LNCAP (cell line): ENCODE results near the gene NREP.

Source experiments
- TF ChIP-seq, protein P1 (sequence below): fragments of 450-650 bp; IDR thresholded peaks from 2 replicates; pipeline ENCODE4 v1.5.1; 2017; ENCODE audit warnings: mild to moderate bottlenecking

Gene NREP, protein sequence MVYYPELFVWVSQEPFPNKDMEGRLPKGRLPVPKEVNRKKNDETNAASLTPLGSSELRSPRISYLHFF

DNA sequence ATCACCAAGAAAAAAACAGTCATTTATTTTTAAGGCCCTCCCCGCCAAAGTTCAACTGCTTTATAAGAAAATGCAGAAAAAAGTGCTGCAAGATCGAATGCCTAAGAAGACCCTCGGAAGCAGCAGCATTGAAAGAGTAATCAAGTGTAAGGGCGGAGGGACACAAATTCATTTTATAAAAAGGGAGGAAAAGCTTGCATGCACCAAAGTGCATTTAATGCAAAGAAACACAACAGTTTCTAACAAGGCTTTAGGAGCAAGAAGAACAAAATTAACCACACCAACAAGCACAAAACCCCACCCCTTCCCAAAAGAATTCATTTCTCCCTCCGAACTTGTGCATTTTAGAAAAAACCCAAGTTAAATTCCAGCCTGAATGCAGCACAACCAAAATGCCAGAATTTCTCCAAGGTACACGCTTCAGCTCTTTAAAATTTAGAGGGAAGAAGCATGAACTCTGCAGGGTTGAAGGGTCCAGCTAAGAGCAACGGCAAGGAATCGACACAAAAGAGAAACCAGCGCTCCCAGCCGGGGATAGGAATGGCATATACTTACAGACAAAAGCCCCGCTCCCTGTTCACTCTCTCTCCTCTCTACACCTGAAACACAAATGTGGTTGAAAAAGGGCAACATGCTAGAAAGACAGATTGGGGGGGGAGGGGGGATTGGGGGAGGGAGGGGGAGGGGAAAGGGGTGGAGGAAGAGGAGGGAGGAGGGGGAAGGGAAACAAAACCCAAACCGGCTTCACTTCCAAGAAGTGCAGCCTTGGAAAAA lies at the start of gene NREP:
NREP (minus strand) TSS at position 614 of the 774 bp plus-strand sequence. CDS start 1,422 bp downstream, outside the sequence.
- TF ChIP-seq, protein P1, sequence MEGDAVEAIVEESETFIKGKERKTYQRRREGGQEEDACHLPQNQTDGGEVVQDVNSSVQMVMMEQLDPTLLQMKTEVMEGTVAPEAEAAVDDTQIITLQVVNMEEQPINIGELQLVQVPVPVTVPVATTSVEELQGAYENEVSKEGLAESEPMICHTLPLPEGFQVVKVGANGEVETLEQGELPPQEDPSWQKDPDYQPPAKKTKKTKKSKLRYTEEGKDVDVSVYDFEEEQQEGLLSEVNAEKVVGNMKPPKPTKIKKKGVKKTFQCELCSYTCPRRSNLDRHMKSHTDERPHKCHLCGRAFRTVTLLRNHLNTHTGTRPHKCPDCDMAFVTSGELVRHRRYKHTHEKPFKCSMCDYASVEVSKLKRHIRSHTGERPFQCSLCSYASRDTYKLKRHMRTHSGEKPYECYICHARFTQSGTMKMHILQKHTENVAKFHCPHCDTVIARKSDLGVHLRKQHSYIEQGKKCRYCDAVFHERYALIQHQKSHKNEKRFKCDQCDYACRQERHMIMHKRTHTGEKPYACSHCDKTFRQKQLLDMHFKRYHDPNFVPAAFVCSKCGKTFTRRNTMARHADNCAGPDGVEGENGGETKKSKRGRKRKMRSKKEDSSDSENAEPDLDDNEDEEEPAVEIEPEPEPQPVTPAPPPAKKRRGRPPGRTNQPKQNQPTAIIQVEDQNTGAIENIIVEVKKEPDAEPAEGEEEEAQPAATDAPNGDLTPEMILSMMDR, result no peak

DNA sequence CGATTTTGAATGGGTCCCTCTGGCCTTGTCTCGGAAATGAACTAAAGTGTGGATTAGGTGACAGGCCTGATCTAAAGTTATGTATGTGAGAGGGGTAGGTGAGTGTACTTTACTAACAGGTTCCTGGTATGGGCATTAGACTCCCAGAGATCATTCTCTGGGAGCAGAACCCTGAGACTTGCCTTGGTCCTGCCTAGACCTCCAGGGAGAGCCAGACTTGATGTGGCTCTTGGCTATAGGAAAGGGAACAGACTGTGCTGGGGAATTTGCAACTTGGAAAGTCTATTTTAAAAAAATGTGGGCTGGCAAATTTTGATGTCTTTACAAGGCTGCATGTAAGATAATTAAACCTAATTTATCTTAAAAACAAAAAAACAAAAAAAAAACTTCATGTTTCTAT lies 49.8 kb upstream of the NREP start:
- TF ChIP-seq, protein P1, result no peak

DNA sequence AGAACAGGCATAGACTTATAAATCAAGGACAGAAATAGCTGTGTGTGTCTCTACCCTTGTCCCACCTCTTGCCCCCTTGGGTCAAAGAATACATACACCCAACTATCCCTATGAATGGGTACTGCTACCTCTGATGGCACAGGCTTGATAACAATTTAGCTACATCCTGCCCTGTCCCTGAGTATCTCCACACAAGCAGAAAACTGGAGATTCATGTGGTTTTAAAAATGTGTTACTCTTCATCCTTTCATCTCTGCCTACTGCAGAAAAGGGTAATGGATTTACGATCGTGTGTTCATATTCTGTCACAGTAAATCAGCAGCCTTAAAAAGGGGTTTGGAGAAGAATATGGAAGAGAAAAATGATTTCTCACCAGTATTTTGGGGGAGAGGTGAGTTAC lies 49.2 kb upstream of the NREP start:
- TF ChIP-seq, protein P1, result no peak

DNA sequence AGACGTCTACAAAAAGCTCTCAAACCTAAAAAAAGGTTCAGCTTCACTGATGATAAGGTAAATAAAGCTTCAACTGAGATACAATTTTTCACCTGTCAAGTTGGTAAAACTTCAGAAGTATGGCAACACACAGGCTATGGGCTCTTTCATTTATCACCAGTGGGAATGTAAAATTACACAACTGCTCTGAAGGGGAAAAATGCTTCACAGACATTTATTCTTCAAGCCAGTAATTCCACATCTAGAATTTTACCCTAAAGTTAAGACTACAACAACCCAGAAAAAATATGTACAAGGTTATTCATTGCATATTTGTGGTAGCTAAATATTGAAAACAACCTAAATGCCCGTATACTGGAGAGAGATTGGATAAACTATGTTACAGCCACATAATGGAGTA lies 48.1 kb upstream of the NREP start:
- TF ChIP-seq, protein P1, result no peak

DNA sequence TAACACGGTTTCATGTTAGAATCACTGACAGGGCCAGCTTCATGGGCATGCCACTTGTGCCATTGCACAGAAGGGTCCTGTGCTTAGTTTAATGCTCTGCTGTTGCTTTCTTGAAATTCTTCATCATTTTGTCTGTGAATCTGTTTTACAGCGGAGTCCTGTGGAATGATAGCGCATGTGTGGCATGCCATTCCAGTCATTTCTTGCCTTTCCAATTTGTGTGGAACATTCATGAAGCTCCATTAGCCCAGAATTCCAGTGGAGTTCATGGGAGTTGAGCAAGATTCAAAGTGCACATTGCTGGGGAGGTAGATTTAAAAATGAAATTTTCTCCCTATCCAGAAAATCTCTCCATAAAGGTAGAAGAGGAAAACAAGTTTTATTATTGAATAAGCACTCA lies 43.4 kb upstream of the NREP start:
- TF ChIP-seq, protein P1, result no peak

DNA sequence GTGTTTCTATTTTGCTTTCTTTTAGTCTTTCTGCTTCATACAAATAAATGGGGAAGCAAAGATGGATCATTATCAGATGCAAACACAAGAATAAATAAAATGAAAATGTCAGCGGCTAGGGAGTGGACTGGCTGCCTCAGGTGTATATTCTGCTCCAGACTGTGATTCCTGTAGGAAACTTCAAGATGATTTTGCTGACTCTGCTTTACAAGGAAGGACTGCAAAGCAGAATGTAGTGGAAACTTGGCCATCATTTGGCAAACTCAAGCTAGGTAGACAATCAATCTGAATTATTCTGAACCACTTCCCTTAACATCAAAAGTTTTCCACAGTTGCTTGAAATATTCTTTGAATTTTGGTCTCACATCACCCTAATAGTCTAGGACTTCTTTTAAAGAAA lies 38.1 kb upstream of the NREP start:
- TF ChIP-seq, protein P1, result no peak

DNA sequence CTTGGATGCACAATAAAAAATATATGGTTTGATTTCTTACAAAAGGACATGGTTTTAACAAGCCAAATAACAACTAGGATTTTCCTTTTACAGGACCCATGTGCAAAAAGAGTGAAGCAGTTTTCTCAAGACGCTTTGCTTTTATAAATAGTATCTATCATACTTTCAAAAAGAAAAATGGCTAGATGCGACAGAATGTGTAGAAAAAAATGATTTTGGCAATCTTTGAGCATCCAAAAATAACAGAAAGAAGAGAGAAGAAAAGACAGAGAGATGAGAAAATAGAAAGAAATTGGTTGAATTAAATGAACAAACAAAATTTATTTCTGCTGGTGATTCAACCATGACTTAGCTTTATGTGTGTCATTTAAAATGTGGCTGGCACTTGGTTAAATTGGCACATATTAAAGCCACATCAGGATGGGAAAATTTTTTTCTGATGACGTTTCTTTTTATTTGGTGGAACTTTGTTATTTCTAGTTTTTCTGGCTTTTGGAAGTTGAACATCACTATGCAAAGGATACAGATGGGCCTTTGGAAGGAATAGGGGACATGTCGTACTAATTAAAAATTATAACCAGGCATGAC lies 35.6 kb upstream of the NREP start:
- TF ChIP-seq, protein P1, result no peak
